ENCODE results near the gene BEST1. TPM values are rescaled to one million over a fixed set of nuclear protein-coding genes. Genes with fewer than 3 reads are reported as not detected.

The BEST1 gene
- total RNA-seq, 1 experiment from 2014 or later = 0.17 TPM

GRCh38 chr11:61940466-61940865 lies 9.7 kb upstream of the BEST1 start:
- Mint-ChIP-seq H3K4me1 (no peaks in the 10 kb centered on the region), H3K4me3 (no peak overlapping the region), H3K27ac (no peak overlapping the region), H3K9me3 (peaks cover 17% of the 10 kb centered on the region), H3K36me3 (0 out of 2 replicates have a peak, but pooled peaks cover 2% of the 10 kb centered on the region), H3K27me3 (ENCODE audit: low read depth) (peaks cover 9% of the 10 kb centered on the region)
- DNase-seq (ENCODE audit: low spot score) = no peak
- ChIA-PET POLR2A (interaction anchor here (0.6 kb wide), 1 partner anchor 69 kb away, joined by 3 read pairs; no protein-coding TSS in a partner anchor), CTCF (interaction anchor here (1.0 to 4.0 kb wide), 2 partner anchors 16 to 42 kb away, joined by 3 to 30 read pairs; no protein-coding TSS in a partner anchor)
- TF ChIP-seq ZNF396 (CRISPR knock-in tag; IDR thresholded peaks at IDR 0.05; ENCODE audit: borderline replicate concordance) (no peak), NFYB (CRISPR knock-in tag; conservative IDR thresholded peaks at IDR 0.05; ENCODE audit: low read depth) (no peak), ATF2 (CRISPR knock-in tag; IDR thresholded peaks at IDR 0.05; ENCODE audit: borderline replicate concordance, low read depth) (no peak), HMGXB4 (CRISPR knock-in tag; IDR thresholded peaks at IDR 0.05) (no peak), ZNF263 (CRISPR knock-in tag; IDR thresholded peaks at IDR 0.05; ENCODE audit: low read depth) (no peak), ZSCAN18 (CRISPR knock-in tag; IDR thresholded peaks at IDR 0.05) (no peak)
- no peak for ATAC-seq

- Mint-ChIP-seq H3K27ac (no peak overlapping the region), H3K9me3 (no peaks in the 10 kb centered on the region), H3K36me3 (no peaks in the 10 kb centered on the region), H3K27me3 (ENCODE audit: low read depth) (peaks cover 5% of the 10 kb centered on the region), H3K4me1 (peaks cover 7% of the 10 kb centered on the region), H3K4me3 (no peak overlapping the region)
- ATAC-seq (no peak), DNase-seq (ENCODE audit: low spot score) (no peak)
- TF ChIP-seq ATF1 (CRISPR knock-in tag; IDR thresholded peaks at IDR 0.05) = no peak
- TF ChIP-seq SOX15 (CRISPR knock-in tag; IDR thresholded peaks at IDR 0.05) = no peak
- no peak for TF ChIP-seq TP53 (CRISPR knock-in tag; IDR thresholded peaks at IDR 0.05)
- TF ChIP-seq RORB (CRISPR knock-in tag; IDR thresholded peaks at IDR 0.05) = no peak
- TF ChIP-seq ZNF423 (CRISPR knock-in tag; IDR thresholded peaks at IDR 0.05) = no peak
- no peak for TF ChIP-seq MYBL2 (CRISPR knock-in tag; IDR thresholded peaks at IDR 0.05)
- TF ChIP-seq HMGA2 (CRISPR knock-in tag; IDR thresholded peaks at IDR 0.05) = no peak
- no peak for TF ChIP-seq PRDM15 (CRISPR knock-in tag; IDR thresholded peaks at IDR 0.05)
- no peak for TF ChIP-seq ELF4 (CRISPR knock-in tag; IDR thresholded peaks at IDR 0.05; ENCODE audit: low read depth)
- TF ChIP-seq SP1 (CRISPR knock-in tag; conservative IDR thresholded peaks at IDR 0.05) = no peak
- ChIA-PET CTCF (interaction anchor here (1.2 to 10.3 kb wide), 5 partner anchors 10 to 163 kb away, joined by 3 to 685 read pairs (median 116); no protein-coding TSS in a partner anchor), POLR2A (interaction anchor here (0.9 kb wide), 1 partner anchor 41 kb away, joined by 3 read pairs; no protein-coding TSS in a partner anchor)
These were observed 5.0 kb upstream of the BEST1 start for GRCh38 chr11:61945191-61945590.

All from WTC11 (cell line).